Ramos (cell line): ENCODE results near the gene GMEB2.

Source experiments
- in situ Hi-C: fragments of 300-500 bp; cut with MboI; formaldehyde crosslinking; loops from one replicate; pipeline ENCODE4 v1.14.3; 2022; ENCODE audit warnings: low sequenced_read_pairs; ENCODE audit not compliant: unreplicated experiment

GMEB2 gene

DNA sequence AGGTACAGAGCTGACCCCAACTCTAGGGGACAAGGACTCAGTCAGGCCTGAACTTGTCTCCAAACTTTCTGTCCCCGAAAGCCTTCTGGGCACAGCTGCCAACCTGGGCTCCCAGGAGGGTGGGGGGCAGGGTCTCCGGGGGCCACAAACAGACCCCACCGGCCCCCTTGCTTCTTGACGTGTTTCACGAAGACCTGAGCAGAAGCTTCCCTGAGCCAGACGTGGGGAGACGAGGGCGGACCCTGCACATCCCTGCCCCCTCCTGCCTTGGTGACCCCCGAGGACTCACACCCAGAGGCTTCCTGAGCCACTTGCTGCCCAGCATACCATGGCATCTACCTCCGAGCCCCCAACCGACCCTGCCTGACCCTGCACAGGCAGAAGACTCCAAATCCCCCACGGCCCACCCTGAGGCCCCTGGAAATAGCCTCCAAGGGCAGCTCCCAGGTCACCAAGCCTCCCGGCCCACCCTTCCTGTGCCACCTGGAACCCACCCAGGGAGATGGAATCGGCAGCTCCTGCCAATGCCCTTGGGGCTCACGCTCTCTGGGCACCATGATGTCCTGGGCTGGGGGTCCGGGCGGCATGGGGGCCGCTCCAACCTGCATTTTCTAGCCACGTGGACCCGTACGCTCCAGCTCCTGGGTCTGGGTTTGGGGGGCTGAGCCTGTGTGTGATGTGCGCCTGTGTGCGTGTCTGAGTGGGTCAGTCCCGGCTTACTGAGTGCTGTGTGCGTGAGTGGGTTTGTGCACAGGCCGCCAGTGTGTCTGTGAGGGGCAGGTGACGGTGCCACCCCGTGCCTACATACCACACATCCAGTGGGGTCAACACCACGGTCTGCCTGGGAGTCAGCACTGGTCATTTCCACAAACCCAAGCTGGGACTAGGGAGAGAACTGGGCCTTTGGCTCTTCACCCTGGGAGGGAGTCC, 87.2 kb downstream of the GMEB2 start:
- in situ Hi-C loops = no loop called here

GRCh38 chr20:63539092-63539430, 87.8 kb downstream of the GMEB2 start:
- in situ Hi-C loops = no loop called here

GRCh38 chr20:63538204-63539091, 88.5 kb downstream of the GMEB2 start:
- in situ Hi-C loops = no loop called here
